Amniotic stem cell (primary cell): ENCODE results near the gene GMEB2.
"Not testable (repeated sequence)": the region's sequence is repeated elsewhere in the genome, so short reads cannot be mapped to it uniquely, and the experiment has no call there.

Experiments used
- DNase-seq: peaks from one replicate; lab custom pipeline; 2025; lab: John Stamatoyannopoulos, UW

Gene GMEB2

DNA sequence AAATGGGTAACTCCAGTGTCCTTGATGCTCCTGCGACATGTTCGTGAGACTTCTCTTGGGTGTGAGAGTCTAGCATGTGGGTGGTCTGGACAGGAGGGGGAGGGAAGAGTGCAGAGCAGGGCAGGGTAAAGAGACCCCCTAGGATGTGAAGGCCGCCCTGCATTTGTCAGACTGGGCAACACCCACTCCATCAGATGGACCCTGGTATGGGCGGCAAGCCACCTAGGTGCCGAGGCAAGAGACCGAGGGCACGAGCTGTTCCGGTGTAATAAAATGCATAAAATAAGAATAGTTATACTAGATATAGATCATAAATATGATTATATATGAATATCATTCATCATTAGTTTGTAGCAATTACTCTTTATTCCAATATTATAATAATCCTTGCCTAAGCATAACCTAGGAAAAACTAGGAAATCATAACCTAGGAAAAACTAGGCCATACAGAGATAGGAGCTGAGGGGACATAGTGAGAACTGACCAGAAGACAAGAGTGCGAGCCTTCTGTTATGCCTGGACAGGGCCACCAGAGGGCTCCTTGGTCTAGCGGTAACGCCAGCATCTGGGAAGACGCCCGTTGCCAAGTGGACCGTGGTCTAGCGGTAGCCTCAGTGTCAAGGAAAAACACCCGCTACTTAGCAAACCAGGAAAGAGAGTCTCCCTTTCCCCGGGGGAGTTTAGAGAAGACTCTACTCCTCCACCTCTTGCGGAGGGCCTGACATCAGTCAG lies 12.9 kb downstream of the GMEB2 start:
- not testable (repeated sequence) for DNase-seq

DNA sequence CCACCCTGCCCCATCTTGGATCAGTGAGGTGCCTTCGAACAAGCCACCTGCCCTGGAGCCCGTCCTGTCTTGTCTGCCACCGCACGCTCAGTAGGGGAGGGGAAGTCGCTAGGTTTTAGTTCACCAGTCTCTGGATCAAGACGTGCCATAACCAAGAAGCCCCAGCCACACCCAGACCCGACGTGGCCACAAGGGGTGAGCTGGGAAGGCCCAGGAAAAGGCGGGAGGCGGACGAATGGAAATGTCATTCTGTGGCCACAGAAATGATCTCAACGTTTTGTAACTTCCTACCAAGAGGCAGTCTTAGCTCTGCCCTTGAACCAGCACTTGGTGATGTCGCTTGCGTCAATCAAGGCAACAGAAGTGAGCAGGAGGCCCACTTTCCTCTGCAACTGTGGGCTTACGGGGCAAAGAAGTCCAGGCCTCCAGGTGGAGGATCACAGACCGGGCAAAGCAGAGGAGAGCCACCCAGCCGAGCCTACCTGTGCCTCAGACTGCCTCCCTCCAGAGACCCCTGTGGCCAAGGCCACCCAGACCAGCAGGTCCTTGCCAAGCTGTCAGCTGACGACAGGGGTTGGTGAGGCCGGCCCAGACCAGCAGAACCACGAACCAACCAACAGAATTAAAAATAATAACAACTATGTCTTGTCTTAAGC lies 14.5 kb downstream of the GMEB2 start:
- DNase-seq: no peak

DNA sequence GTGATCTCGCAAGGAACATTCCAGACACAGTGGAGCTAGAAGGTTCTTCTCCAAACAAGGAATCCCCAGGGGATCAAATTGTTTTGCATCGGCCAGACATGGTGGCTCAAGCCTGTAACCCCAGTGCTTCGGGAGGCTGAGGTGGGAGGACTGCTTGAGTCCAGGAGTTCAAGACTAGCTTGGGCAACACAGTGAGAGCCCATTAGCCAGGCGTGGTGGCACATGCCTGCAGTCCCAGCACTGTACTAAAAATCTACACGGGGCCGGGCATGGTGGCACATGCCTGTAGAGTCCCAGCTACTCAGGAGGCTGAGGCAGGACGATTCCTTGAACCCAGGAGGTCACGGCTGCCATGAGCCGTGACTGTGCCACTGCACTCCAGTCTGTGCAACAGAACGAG lies 15.3 kb downstream of the GMEB2 start:
- DNase-seq: no peak

DNA sequence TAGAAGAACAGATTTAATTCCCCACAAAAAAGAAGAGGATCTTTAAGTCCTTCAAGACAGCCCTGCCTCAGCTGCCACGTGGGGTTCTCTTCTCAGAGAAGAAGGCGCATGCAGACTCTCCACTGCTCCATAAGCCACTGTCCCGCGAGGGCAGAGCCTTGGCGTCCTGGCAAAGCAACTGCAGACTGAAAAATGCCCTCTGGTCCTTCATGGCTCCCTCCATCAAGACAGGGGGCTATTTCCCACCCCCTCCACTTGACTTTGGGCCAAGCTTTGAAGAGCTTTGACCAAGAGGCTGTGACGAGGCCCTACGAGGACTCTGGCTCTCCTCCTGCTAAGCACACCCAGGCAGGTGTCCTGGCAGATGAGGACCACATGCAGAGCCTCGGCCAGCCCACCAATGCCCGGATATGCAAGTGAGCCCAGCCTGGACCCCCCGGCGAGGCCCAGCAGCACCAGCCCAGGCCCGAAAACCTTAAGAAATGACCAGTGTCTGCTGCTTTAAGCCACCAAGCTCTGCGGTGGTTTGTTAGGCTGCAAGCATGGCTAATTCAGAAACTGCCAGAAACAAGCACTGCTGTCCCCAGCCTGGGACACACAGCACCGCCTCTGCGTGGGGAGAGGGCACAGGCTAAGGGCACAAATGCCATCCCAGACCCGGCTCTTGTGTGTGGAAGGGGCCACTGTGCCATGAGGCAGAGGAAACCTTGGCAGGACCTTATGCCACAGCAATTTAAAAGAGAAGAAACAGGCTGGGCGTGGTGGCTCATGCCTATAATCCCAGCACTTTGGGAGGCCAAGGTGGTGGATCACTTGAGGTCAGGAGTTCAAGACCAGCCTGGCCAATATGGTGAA lies 16.1 kb downstream of the GMEB2 start:
- DNase-seq: no peak

DNA sequence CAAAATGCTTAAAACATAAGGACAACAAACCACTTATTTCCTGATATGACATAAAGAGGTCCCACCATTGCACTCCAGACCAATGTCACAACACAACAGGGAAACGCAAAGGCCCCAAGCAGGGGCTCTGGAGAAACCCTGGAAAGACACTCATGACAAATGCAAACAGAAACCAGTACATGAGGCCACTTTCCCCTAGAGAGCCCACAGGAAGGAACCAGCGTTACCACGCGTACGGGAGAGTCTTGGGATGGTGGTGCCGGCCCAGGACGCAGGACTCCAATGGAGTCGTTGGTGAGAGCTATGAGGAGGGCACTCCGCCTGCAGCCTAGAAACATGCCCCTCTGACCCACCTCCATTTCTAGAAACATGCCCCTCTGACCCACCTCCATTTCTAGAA lies 20.2 kb downstream of the GMEB2 start:
- DNase-seq: no peak

DNA sequence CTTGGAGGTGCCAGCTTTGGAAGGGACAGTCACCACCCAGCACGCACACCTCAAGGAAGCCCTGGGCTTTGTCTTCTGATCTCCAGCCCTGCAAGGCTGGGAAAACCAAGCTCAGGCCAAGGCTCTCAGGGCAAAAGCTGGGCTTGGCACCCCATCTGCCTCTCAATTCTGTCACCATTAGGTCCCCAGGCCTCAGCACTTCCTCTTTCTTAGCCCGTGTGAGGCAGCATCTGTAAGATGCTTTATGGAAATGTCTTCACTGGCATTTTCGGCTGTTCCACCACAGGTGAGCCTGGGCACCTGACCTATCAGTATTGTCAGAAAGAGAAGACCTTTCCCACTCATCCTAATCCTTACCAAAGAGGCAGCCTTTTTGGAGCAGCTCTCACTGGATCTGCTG lies 24.6 kb downstream of the GMEB2 start:
- no peak for DNase-seq

DNA sequence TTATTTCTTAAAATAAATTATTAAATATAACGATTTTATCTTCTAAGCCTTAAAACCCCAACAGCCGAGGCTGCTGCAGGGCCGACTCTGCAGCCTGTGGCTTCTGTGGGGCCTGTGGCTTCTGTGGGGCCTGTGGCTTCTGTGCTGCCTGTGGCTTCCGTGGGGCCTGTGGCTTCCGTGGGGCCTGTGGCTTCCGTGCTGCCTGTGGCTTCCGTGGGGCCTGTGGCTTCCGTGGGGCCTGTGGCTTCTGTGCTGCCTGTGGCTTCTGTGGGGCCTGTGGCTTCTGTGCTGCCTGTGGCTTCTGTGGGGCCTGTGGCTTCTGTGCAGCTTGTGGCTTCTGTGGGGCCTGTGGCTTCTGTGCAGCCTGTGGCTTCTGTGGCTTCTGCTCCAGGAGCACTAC lies 25.2 kb downstream of the GMEB2 start:
- DNase-seq: not testable (repeated sequence)

DNA sequence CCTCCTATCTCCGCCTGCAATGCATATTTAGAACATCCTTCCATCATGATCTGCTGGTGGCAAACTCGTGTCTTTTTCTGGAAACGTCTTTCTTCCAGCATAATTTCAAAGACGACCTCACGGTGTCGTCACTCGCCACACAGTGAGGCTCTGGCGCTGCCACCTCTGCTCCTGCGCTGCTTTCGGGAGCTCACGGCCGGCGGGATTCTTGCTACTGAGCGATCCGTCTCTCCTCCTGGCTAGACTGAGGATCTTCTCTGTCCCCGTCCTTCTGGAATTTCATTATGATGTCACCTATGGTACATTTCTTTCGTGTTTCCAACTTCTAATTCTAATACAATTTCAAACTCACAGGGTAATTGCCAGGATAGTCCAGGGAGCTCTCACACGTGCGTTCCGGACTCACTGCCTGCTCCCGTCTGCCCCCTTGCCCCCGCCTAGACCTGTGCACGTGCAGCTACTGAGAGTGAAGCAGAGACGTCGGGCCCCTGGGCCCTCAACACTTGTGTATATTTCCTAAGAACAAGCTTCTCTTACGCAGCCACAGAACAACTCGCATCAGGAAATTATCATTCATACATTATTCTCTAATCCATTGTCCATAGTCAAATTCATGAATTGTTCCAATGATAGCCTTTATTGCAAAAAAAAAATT lies 27.4 kb downstream of the GMEB2 start:
- no peak for DNase-seq

DNA sequence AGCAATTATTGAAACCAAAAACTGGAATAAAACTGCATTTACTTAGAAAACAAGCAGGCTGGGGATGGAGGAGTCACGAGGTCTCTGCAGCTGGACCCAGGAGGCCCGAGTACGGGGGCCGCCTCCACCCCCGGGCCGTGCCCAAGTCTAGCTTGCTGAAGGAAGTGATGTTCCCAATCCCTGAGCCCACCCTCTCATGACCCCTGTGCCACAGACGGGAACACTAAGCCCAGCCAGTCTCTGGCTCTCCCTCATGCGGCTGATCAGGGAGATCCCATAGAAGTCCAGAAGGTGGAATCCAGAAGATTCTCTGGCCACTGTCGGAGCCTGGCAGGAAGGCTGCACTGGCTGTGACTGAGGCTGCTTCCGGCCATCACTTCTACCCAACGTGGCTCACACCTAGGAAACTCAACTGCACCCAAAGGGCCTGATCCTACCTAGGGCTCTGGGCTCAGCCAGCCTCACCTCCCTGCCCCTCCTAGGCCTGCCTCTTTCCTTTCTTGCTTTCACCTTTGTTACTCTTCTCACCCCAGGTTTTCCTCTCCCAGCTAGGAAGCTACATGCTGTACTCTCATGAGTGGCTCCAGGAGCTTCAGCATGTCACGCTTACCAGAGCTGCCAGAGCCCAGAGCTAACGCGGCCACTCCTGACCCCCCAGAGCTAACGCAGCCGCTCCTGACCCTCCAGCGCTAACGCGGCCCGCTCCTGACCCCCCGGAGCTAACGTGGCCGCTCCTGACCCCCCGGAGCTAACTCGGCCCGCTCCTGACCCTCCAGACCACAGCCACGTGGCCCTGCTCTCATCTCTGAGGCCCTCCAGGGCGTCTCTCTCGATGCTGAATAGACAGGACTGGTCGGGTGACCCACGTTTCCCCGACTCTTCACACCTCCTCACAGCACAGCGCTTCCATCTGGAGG lies 28.2 kb downstream of the GMEB2 start:
- DNase-seq: no peak

DNA sequence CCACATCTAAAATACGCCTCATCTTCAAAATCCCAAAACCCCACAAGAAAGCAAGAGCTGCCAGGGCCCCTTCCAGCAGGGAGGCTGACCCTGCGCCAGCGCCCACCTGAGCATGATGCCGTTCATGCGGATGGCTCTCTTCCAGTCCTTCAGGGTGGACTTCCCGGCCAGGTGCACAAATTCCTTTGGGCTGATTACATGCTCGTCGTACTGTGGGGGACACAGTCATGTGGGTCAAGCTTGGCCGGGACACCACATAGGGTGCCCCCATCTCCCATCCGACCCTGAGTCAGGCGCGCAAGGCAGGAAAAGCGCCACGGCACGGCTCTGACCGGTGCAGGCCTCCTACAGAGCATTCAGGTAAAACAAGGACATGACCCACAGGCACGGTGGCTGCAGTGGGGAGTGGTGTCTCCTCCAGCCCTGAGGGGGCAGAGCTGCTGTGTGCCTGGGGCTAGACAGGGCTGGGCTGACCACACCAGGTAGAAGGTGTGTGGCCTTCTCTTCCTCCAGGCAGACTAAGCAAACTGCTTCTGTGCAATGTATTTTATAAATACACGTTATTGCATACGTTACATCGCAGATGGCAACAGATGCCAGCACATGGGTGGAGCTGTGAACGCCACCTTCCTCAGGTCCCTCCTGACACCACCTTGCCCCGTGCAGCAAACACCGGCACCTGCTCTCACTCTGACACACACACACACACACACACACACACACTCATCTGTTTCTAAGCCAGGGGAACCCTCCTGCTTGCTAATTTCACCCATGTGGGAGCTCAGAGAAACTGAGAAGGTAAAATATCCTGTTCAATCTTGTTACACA lies 29.0 kb downstream of the GMEB2 start:
- no peak for DNase-seq

DNA sequence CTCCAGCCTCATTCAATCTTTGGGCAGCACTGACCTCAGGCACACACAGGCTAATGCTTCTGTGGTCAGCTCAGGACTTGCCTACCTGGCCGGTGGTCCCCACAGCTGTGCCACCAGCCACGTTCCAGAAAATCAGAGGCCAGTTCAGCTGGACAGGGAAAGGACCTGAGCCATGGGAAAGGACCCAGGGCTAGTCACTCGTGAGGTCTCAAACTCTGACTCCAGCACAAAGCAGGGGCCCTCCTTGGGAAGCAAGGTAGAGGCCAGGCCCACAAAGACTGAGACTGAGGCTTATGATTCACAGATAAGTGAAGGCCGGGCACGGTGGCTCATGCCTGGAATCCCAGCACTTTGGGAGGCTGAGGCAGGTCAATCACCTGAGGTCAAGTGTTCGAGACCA lies 30.5 kb downstream of the GMEB2 start:
- DNase-seq: no peak

DNA sequence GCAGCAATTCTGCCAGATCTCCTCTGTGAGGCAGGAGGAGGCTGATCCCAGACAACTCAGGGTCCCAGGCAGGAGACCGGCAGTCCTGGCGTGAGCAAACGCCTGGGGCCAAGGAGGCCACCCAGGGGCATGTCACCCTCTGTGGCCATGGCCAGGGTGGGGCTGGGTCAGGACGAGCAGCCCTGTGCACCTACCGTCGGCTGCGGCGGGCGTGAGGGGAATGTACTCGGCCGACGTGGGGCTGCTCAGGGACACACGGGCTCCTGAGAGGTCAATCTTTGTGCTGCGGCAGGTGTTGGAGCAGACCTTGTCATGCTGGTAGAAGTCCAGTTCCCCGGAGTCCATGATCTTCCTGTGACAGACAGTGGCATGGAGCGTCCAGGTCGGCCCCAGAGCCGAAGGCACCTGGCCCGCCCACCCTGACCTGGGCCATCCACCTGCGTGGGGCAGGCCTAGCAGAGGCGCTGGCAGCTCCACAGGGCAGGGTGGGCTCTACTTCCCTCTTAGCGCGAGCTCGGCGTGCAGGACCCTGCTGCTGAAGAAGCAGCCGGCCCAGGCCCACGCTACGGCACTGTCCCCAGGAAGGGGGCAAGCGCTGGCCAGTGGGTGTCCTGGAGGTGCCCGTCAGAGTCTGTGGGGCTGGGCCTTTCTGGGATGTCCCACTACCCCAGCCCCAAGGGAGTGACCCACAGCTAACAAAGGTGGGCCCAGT lies 31.3 kb downstream of the GMEB2 start:
- no peak for DNase-seq

DNA sequence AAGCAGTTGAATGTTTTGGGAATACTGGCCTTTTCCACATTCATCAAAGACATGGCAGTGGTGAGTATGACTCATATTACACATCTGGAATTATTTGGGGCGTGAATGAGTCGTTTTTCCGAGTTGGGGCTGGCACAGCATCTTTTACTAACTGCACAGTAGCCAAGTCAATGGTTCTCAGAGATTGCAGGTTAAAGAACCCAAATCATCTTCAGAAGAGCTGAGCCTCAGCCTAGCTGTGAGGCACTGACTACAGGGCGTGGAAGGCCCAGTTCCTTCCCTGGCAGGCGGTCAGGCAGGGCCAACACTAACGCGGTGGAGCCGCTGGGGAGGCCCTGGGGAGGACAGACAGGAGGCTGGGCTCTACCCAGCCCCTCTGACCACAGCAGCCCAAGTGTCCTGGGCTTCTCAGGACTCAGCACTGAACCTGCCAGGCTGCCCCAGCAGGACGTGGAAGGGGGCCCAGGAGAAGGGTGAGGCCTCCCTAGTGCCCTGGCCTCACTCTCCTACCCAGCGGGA lies 32.8 kb downstream of the GMEB2 start:
- DNase-seq: no peak

DNA sequence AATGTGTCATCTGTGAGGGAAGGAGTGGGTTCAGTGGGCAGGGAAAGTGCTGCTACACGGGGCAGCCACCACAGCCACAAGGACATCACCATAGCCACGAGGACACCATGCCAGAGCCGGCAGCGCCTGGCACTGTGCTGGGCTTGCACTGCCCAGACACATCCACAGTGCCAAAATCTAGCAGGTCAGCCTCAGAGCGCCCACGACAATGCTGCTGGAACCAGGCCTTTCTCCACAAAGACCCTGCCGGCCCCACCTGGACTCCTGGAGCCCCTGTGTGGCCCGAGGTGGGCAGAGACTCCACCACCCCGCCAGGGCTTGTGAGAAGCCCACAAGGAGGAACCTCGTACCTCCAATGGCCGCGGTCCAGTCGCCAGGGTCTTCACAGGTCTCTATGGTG lies 34.2 kb downstream of the GMEB2 start:
- DNase-seq: no peak

DNA sequence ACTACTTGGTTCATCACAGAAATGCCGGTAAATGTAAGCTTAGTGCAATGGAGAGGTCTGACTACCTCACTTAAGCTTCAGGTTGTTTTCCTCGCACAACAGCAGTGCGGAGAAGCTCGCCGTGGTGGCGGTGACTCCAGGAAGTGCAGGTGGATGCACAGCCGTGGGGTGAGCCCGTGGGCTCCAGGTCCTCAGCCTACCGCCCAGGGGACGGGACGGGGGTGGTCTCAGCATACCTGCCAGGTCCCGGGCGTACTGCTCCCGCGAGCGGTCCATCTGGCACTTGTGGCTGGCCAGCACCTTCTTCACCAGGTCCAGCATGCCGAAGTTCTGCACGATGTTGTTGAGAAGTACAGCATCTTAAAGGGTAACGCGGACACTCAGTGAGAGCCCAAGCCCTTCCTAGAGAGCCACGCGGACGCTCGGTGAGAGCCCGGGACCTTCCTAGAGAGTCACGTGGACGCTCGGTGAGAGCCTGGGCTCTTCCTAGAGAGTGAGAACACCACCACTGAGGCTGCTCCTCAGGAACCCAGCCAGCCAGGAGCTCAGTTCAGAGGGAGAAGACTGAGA lies 35.0 kb downstream of the GMEB2 start:
- DNase-seq: no peak

DNA sequence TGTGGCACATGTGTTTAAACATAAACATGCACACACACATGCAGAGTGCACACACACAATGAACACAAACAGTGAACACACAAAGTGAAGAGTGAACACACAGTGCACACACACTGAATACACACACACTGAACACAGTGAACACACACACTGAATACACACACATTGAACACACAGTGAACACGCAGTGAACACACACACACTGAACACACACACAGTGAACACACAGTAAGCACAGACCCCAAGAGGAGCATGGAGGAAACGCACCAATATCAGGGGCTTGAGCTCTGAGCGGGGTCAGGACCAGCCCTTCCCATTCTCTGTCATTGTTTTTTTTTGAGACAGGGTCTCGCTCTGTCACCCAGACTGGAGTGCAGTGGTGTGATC lies 35.8 kb downstream of the GMEB2 start:
- no peak for DNase-seq

DNA sequence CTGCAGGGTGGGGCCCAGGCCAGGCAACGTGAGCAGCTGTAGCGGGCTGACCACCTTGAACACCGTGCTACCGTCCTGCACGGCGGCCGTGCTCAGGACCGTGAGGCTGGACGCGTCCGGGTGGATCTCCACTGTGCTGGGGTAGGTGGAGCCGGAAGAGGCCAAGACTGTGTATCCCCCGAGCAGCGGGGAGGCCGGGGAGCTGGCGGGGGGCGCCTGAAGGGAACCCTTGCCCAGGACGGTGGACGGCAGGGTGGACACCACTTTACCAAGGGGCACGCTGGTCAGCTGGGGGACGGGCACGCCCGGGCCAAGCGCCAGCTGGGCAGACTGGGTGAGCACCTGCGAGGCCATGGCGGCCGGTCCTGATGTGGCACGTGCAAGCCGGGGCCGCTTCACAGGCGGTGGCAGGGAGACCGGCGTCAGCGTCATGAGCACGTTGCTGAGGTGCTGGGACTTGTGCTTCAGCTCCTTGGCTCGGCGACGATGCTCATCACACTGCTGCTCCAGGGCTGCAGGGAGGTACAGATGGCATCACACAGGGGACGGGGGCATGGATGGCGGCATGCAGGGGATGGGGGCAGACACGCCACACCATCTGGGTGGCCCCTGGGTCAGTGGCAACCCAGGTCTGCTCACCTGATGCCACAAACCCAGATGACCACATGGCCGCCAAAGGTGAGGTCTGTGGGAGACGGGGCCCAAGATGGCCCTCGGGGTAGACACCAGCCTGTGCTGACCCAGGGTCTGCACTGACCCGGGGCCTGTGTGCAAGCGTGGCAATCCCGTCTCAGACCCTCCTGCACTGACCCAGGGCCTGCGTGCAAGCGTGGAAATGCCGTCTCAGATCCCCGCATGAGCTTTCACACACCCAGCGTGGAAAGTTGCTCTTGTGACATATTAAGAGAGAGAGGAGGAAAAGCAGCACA lies 36.4 kb downstream of the GMEB2 start:
- no peak for DNase-seq
